ENCODE measurements around the gene SLC30A7.

The SLC30A7 gene

GRCh38 chr1:100893718-100894117 lies 2.2 kb upstream of the SLC30A7 start:
- Histone ChIP-seq H3K79me2 (ENCODE audit: insufficient read depth, low read depth) (peaks cover 19% of the 10 kb centered on the region; the same call in 1 of the 2 replicates), H3K27ac (no peak overlapping the region), H4K20me1 (ENCODE audit: insufficient read depth) (no peaks in the 10 kb centered on the region), H3K4me2 (peak overlapping the region; percentile 41; the same call in 1 of the 2 replicates), H3K4me3 (IDR thresholded peaks at IDR 0.05; ENCODE audit: insufficient read depth, low read depth, low read length) (no peak overlapping the region), H3K36me3 (ENCODE audit: insufficient read depth) (no peaks in the 10 kb centered on the region), H3K4me1 (ENCODE audit: low read depth, poor library complexity, severe bottlenecking) (peaks cover 31% of the 10 kb centered on the region), H2AFZ (ENCODE audit: low read depth) (no peak overlapping the region; the same call in 1 of the 2 replicates), H3K9ac (no peak overlapping the region), H3K27me3 (ENCODE audit: insufficient read depth, low read depth) (no peaks in the 10 kb centered on the region)
- no peak for TF ChIP-seq CTCF (conservative IDR thresholded peaks at IDR 0.05; ENCODE audit: low read depth, low read length)

GRCh38 chr1:100894603-100895539 lies 1.0 kb upstream of the SLC30A7 start, which contains the start of gene EXTL2:
Gene EXTL2 (minus strand): TSS chr1:100894842. CDS start chr1:100888757, 6,085 bp downstream.
- H4K20me1 ChIP-seq (ENCODE audit: insufficient read depth), result no peaks in the 10 kb centered on the region
- peak within 1 kb of the TSS; percentile 66 for H3K9ac ChIP-seq
- peaks cover 19% of the 10 kb centered on the region; the same call in 1 of the 2 replicates for H3K79me2 ChIP-seq (ENCODE audit: insufficient read depth, low read depth)
- peak within 1 kb of the TSS; percentile 98 for H2AFZ ChIP-seq (ENCODE audit: low read depth)
- H3K27me3 ChIP-seq (ENCODE audit: insufficient read depth, low read depth), result no peaks in the 10 kb centered on the region
- no peak for TF ChIP-seq CTCF (conservative IDR thresholded peaks at IDR 0.05; ENCODE audit: low read depth, low read length)
- H3K4me2 ChIP-seq, result peak within 1 kb of the TSS; percentile 41
- H3K4me3 ChIP-seq (IDR thresholded peaks at IDR 0.05; ENCODE audit: insufficient read depth, low read depth, low read length), result no peak within 1 kb of the TSS
- H3K27ac ChIP-seq, result peak within 1 kb of the TSS; percentile 85
- no peaks in the 10 kb centered on the region for H3K36me3 ChIP-seq (ENCODE audit: insufficient read depth)
- peaks cover 31% of the 10 kb centered on the region for H3K4me1 ChIP-seq (ENCODE audit: low read depth, poor library complexity, severe bottlenecking)

GRCh38 chr1:100896481-100896982 lies 642 bp downstream of the SLC30A7 start:
- peak overlapping the region; percentile 59 for H3K4me2 ChIP-seq
- H3K4me1 ChIP-seq (ENCODE audit: low read depth, poor library complexity, severe bottlenecking), result peaks cover 31% of the 10 kb centered on the region
- no peaks in the 10 kb centered on the region for H4K20me1 ChIP-seq (ENCODE audit: insufficient read depth)
- peak overlapping the region; percentile 98 for H2AFZ ChIP-seq (ENCODE audit: low read depth)
- peak overlapping the region; percentile 84 for H3K9ac ChIP-seq
- H3K4me3 ChIP-seq (IDR thresholded peaks at IDR 0.05; ENCODE audit: insufficient read depth, low read depth, low read length), result peak overlapping the region; percentile 44
- H3K79me2 ChIP-seq (ENCODE audit: insufficient read depth, low read depth), result peaks cover 19% of the 10 kb centered on the region; the same call in 1 of the 2 replicates
- no peaks in the 10 kb centered on the region for H3K27me3 ChIP-seq (ENCODE audit: insufficient read depth, low read depth)
- no peak for TF ChIP-seq CTCF (conservative IDR thresholded peaks at IDR 0.05; ENCODE audit: low read depth, low read length)
- no peaks in the 10 kb centered on the region for H3K36me3 ChIP-seq (ENCODE audit: insufficient read depth)
- peak overlapping the region; percentile 81 for H3K27ac ChIP-seq

- H3K4me3 ChIP-seq (IDR thresholded peaks at IDR 0.05; ENCODE audit: insufficient read depth, low read depth, low read length), result no peak overlapping the region
- H3K4me2 ChIP-seq, result no peak overlapping the region
- no peaks in the 10 kb centered on the region for H3K36me3 ChIP-seq (ENCODE audit: insufficient read depth)
- H3K4me1 ChIP-seq (ENCODE audit: low read depth, poor library complexity, severe bottlenecking), result peaks cover 12% of the 10 kb centered on the region
- H3K9ac ChIP-seq, result no peak overlapping the region
- no peak overlapping the region for H2AFZ ChIP-seq (ENCODE audit: low read depth)
- no peaks in the 10 kb centered on the region for H3K27me3 ChIP-seq (ENCODE audit: insufficient read depth, low read depth)
- no peaks in the 10 kb centered on the region for H4K20me1 ChIP-seq (ENCODE audit: insufficient read depth)
- peaks cover 11% of the 10 kb centered on the region; the same call in 1 of the 2 replicates for H3K79me2 ChIP-seq (ENCODE audit: insufficient read depth, low read depth)
- no peak overlapping the region for H3K27ac ChIP-seq
- TF ChIP-seq CTCF (conservative IDR thresholded peaks at IDR 0.05; ENCODE audit: low read depth, low read length), result no peak
Measured at GRCh38 chr1:100902365-100902764, 6.5 kb downstream of the SLC30A7 start.

All from KMS-11 (cell line).